H1 (cell line): ENCODE results near the gene STXBP5L.

Experiments
- CREB1 ChIP-seq: IDR thresholded peaks from 2 replicates; pipeline ENCODE4 v1.6.1; 2012; ENCODE audit warnings: inconsistent platforms
- GABPA ChIP-seq: IDR thresholded peaks from 2 replicates; pipeline ENCODE4 v1.6.1; 2011; ENCODE audit warnings: mild to moderate bottlenecking, low read length, moderate library complexity, borderline replicate concordance; ENCODE audit not compliant: insufficient read depth

- TF ChIP-seq CREB1 (no peak), GABPA (no peak)
Measured at GRCh38 chr3:121405631-121406030, 497.6 kb downstream of the STXBP5L start.
